H1 (cell line): ENCODE data around the gene PTPN9. TPM values are rescaled to one million over a fixed set of nuclear protein-coding genes. Genes with fewer than 3 reads are reported as not detected.
A peak's percentile ranks its signal among the peaks of the same experiment; 100 is the strongest.

Source experiments
- CTBP2 ChIP-seq: IDR thresholded peaks from 2 replicates; pipeline ENCODE4 v1.7.0; 2011; ENCODE audit warnings: borderline replicate concordance, mild to moderate bottlenecking, moderate library complexity, mixed read lengths, low read length; ENCODE audit not compliant: insufficient read depth, insufficient read length
- MAX ChIP-seq: IDR thresholded peaks from 2 replicates; pipeline ENCODE4 v1.6.1; 2012; ENCODE audit warnings: inconsistent platforms
- POLR2A ChIP-seq, 2 experiments: IDR thresholded peaks; 1 replicate in 1 of 2; 2 replicates in 1 of 2; pipeline ENCODE4 v1.6.1; 2011; ENCODE audit warnings: low read depth in 2 of 2, low read length in 2 of 2, mild to moderate bottlenecking in 2 of 2; ENCODE audit errors: control extremely low read depth in 1 of 2
- SIN3A ChIP-seq, 2 experiments: IDR thresholded peaks in 1 of 2; conservative IDR thresholded peaks in 1 of 2; 2 replicates each; pipeline ENCODE4 v1.6.1; 2011 to 2012; ENCODE audit warnings: low read length in 2 of 2, improper control_type of control experiment in 1 of 2, low read depth in 1 of 2, mild to moderate bottlenecking in 1 of 2
- polyA plus RNA-seq, 7 experiments: library from polyadenylated mRNA; depleted of rRNA in 3 of 7; stranded (reverse) in 5 of 7; unstranded in 2 of 7; fragments of >200 nt in 5 of 7; fragments of 200-250 nt in 2 of 7; gene quantifications; 1 replicate in 5 of 7; 2 replicates in 1 of 7; 4 replicates in 1 of 7; pipeline versions ENCODE4 v1.2.1 to v1.2.3, GENCODE V29; 2011 to 2013; ENCODE audit warnings: missing spikeins in 2 of 7, mixed read lengths in 2 of 7
- total RNA-seq: library from RNA; stranded (reverse); fragmentation: NEBNext Ultra II Directional; extraction: Animal tissue kit (Norgen Biotek cat#: 25700); gene quantifications from 2 replicates; pipeline ENCODE4 v1.2.1, GENCODE V29; 2021

PTPN9 gene
- total and polyA plus RNA-seq, 2 of the 8 experiments (the other 6 are each of a cell fraction or from before 2014, with no cell fraction given): 46.6 to 57.4 TPM

- TF ChIP-seq MAX: peak; percentile 46; the same call in 1 of the 2 replicates
- TF ChIP-seq SIN3A (conservative IDR thresholded peaks at IDR 0.05 in 1 of 2, IDR thresholded peaks at IDR 0.05 in 1 of 2; ENCODE audit: low read depth in 1 of 2, low read length in 2 of 2): peak; percentile 10 to 70; a peak in 1 of 4 replicates
- TF ChIP-seq CTBP2: no peak
- TF ChIP-seq POLR2A (IDR thresholded peaks at IDR 0.05; ENCODE audit: control extremely low read depth in 1 of 2, low read depth in 2 of 2, low read length in 2 of 2): peak in 1 of 2 experiments; percentile 66; a peak in 1 of 3 replicates
Measured at GRCh38 chr15:75452865-75453702, 126.0 kb downstream of the PTPN9 start (continued).
